KMS-11 (cell line): ENCODE results near the gene SLC4A9.

Experiments used
- H2AFZ ChIP-seq: fragments of 200-600 bp; sonication (generic); 2 replicates; pipeline ENCODE4 v1.6.1; 2016; ENCODE audit warnings: antibody characterized with exemption, mixed run types, low read depth
- H3K27ac ChIP-seq: fragments of 200-600 bp; sonication (generic); 2 replicates; pipeline ENCODE4 v1.6.1; 2016; ENCODE audit warnings: mild to moderate bottlenecking, mixed run types
- H3K27me3 ChIP-seq: fragments of 200-600 bp; sonication (generic); 2 replicates; pipeline ENCODE4 v1.6.1; 2017; ENCODE audit warnings: mild to moderate bottlenecking, low read depth, mixed run types, moderate library complexity; ENCODE audit not compliant: insufficient read depth
- H3K36me3 ChIP-seq: fragments of 200-600 bp; sonication (generic); 2 replicates; pipeline ENCODE4 v1.6.1; 2017; ENCODE audit warnings: mild to moderate bottlenecking, mixed run types; ENCODE audit not compliant: insufficient read depth
- H3K4me1 ChIP-seq: fragments of 200-600 bp; sonication (generic); 2 replicates; pipeline ENCODE4 v1.6.1; 2016; ENCODE audit warnings: mild to moderate bottlenecking, low read depth, mixed run types; ENCODE audit not compliant: poor library complexity, severe bottlenecking
- H3K4me2 ChIP-seq: fragments of 200-600 bp; sonication (generic); 2 replicates; pipeline ENCODE4 v1.7.0; 2016; ENCODE audit warnings: mild to moderate bottlenecking, mixed run types
- H3K4me3 ChIP-seq: fragments of 200-600 bp; sonication (generic); IDR thresholded peaks from 2 replicates; pipeline ENCODE4 v1.6.1; 2017; ENCODE audit warnings: low read depth, low read length, mixed read lengths; ENCODE audit not compliant: insufficient read depth
- H3K79me2 ChIP-seq: fragments of 200-600 bp; sonication (generic); 2 replicates; pipeline ENCODE4 v1.6.1; 2016; ENCODE audit warnings: low read depth, mixed run types; ENCODE audit not compliant: insufficient read depth
- H3K9ac ChIP-seq: fragments of 200-600 bp; sonication (generic); 2 replicates; pipeline ENCODE4 v1.6.1; 2016; ENCODE audit warnings: mild to moderate bottlenecking, mixed run types
- H4K20me1 ChIP-seq: fragments of 200-600 bp; sonication (generic); 2 replicates; pipeline ENCODE4 v1.6.1; 2016; ENCODE audit warnings: mild to moderate bottlenecking, mixed run types; ENCODE audit not compliant: insufficient read depth
- CTCF ChIP-seq: fragments of 200-600 bp; sonication (generic); conservative IDR thresholded peaks from 2 replicates; pipeline ENCODE4 v1.6.1; 2017; ENCODE audit warnings: low read depth, mild to moderate bottlenecking, antibody characterized with exemption, low read length, moderate library complexity, mixed read lengths

SLC4A9 gene

GRCh38 chr5:140360101-140360500, at the start of gene SLC4A9:
TSS of gene SLC4A9 (plus strand) at chr5:140360194. CDS start at chr5:140360237, 43 bp downstream.
- Histone ChIP-seq H3K9ac (no peak within 1 kb of the TSS), H3K4me2 (no peak within 1 kb of the TSS), H3K36me3 (no peaks in the 10 kb centered on the region), H3K27me3 (no peaks in the 10 kb centered on the region), H4K20me1 (no peaks in the 10 kb centered on the region), H3K27ac (no peak within 1 kb of the TSS), H3K4me1 (peaks cover 12% of the 10 kb centered on the region), H3K4me3 (no peak within 1 kb of the TSS), H3K79me2 (no peaks in the 10 kb centered on the region), H2AFZ (no peak within 1 kb of the TSS)
- TF ChIP-seq CTCF, result no peak

- TF ChIP-seq CTCF, result no peak
- Histone ChIP-seq H3K27me3 (no peaks in the 10 kb centered on the region), H3K4me3 (no peak overlapping the region), H3K36me3 (no peaks in the 10 kb centered on the region), H4K20me1 (no peaks in the 10 kb centered on the region), H3K27ac (no peak overlapping the region), H3K4me1 (no peaks in the 10 kb centered on the region), H3K9ac (no peak overlapping the region), H2AFZ (no peak overlapping the region), H3K79me2 (no peaks in the 10 kb centered on the region), H3K4me2 (no peak overlapping the region)
Measured at GRCh38 chr5:140310434-140310833, 49.6 kb upstream of the SLC4A9 start.

GRCh38 chr5:140311011-140311467, 49.0 kb upstream of the SLC4A9 start:
- Histone ChIP-seq H3K9ac (no peak overlapping the region), H3K36me3 (no peaks in the 10 kb centered on the region), H3K79me2 (no peaks in the 10 kb centered on the region), H3K27me3 (no peaks in the 10 kb centered on the region), H3K27ac (no peak overlapping the region), H2AFZ (no peak overlapping the region), H4K20me1 (no peaks in the 10 kb centered on the region), H3K4me1 (no peaks in the 10 kb centered on the region), H3K4me2 (no peak overlapping the region), H3K4me3 (no peak overlapping the region)
- no peak for TF ChIP-seq CTCF

GRCh38 chr5:140312067-140312790, 47.8 kb upstream of the SLC4A9 start:
- H3K27ac ChIP-seq, result no peak overlapping the region
- H3K9ac ChIP-seq, result no peak overlapping the region
- no peaks in the 10 kb centered on the region for H3K4me1 ChIP-seq
- H3K36me3 ChIP-seq, result no peaks in the 10 kb centered on the region
- no peaks in the 10 kb centered on the region for H4K20me1 ChIP-seq
- H3K79me2 ChIP-seq, result no peaks in the 10 kb centered on the region
- no peak overlapping the region for H3K4me3 ChIP-seq
- H3K4me2 ChIP-seq, result no peak overlapping the region
- no peak for TF ChIP-seq CTCF
- H2AFZ ChIP-seq, result no peak overlapping the region
- no peaks in the 10 kb centered on the region for H3K27me3 ChIP-seq
